ENCODE results near the gene MPPED2. TPM values are rescaled to one million over a fixed set of nuclear protein-coding genes. Genes with fewer than 3 reads are reported as not detected.
"Not testable (repeated sequence)": the region's sequence is repeated elsewhere in the genome, so short reads cannot be mapped to it uniquely, and the experiment has no call there.

Gene MPPED2
- total RNA-seq, 2 donors from 2014 or later: 0.57 to 1.8 TPM

DNA sequence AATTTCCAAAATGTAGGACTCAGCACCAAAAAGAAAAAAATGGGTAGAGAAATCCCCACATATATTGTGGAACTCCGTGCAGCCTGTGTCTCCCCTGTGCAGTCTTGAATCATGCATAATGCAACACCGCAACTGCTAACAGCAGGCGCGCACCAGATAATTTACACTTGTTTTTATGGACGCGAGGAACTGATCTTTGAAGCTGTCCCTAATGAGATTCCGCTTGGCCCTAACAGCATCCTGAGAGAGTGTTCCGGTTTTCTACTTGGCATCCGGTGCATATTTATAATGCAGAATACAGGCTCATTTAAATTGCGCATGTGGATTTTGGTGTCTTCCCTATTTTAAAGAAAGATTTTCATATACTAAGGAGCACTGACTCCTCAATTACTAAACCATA is 21.1 kb downstream of the MPPED2 start:
- H3K4me1 ChIP-seq: no peaks in the 10 kb centered on the region
- no peak for DNase-seq
- intact Hi-C loops (cut with DNase I): no loop called here

DNA sequence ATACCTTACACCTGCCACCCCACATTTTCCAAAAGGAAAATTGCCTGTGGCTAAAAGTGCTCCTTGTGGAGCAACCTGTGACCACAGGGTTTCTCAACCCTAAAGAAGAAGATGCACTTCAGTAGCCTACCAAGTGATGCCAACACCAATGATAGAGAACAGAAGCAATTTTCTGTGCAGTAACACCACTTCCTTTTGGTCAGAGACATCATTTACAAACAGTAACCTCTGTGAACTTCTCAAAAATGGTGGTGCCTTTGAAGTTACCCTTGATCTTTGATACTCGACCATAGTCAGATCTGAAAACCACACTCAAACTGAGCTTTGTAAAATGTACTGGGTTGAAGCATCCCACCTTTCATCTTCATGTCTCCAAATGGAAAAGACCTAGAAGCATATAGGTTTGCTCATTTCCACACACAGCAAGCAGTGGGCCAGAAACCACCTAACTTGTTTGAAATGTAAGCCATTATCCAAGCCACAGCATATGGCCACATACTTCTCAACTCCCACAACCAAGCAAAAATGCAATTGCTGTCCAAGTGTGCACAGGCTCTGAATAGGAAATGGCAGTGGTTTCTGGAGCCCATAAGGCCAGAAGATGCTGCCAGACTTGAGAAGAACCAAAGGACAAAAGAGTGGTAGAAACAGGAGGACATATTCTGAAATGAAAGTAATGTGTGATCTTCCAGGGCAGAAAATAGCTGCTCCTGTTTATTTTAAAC is 24.3 kb downstream of the MPPED2 start:
- H3K27ac ChIP-seq: no peak overlapping the region
- no peaks in the 10 kb centered on the region for H3K9me3 ChIP-seq
- no peaks in the 10 kb centered on the region for H3K4me1 ChIP-seq
- no peaks in the 10 kb centered on the region for H3K36me3 ChIP-seq
- H3K9ac ChIP-seq (ENCODE audit: low read depth in 2 of 2, low read length in 2 of 2): no peak overlapping the region
- intact Hi-C loops (cut with DNase I): no loop called here
- H3K4me3 ChIP-seq: no peak overlapping the region
- no peak for DNase-seq
- TF ChIP-seq, protein P1, sequence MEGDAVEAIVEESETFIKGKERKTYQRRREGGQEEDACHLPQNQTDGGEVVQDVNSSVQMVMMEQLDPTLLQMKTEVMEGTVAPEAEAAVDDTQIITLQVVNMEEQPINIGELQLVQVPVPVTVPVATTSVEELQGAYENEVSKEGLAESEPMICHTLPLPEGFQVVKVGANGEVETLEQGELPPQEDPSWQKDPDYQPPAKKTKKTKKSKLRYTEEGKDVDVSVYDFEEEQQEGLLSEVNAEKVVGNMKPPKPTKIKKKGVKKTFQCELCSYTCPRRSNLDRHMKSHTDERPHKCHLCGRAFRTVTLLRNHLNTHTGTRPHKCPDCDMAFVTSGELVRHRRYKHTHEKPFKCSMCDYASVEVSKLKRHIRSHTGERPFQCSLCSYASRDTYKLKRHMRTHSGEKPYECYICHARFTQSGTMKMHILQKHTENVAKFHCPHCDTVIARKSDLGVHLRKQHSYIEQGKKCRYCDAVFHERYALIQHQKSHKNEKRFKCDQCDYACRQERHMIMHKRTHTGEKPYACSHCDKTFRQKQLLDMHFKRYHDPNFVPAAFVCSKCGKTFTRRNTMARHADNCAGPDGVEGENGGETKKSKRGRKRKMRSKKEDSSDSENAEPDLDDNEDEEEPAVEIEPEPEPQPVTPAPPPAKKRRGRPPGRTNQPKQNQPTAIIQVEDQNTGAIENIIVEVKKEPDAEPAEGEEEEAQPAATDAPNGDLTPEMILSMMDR (IDR thresholded peaks at IDR 0.05): no peak
- no peaks in the 10 kb centered on the region for H3K27me3 ChIP-seq

More for the DNA sequence above, 21.1 kb downstream of the MPPED2 start:
- Histone ChIP-seq H3K9me3 (no peaks in the 10 kb centered on the region), H3K9ac (ENCODE audit: low read depth in 2 of 2, low read length in 2 of 2) (no peak overlapping the region), H3K27ac (no peak overlapping the region), H3K4me3 (no peak overlapping the region), H3K27me3 (no peaks in the 10 kb centered on the region), H3K36me3 (no peaks in the 10 kb centered on the region)
- TF ChIP-seq, protein P1 (IDR thresholded peaks at IDR 0.05): no peak

DNA sequence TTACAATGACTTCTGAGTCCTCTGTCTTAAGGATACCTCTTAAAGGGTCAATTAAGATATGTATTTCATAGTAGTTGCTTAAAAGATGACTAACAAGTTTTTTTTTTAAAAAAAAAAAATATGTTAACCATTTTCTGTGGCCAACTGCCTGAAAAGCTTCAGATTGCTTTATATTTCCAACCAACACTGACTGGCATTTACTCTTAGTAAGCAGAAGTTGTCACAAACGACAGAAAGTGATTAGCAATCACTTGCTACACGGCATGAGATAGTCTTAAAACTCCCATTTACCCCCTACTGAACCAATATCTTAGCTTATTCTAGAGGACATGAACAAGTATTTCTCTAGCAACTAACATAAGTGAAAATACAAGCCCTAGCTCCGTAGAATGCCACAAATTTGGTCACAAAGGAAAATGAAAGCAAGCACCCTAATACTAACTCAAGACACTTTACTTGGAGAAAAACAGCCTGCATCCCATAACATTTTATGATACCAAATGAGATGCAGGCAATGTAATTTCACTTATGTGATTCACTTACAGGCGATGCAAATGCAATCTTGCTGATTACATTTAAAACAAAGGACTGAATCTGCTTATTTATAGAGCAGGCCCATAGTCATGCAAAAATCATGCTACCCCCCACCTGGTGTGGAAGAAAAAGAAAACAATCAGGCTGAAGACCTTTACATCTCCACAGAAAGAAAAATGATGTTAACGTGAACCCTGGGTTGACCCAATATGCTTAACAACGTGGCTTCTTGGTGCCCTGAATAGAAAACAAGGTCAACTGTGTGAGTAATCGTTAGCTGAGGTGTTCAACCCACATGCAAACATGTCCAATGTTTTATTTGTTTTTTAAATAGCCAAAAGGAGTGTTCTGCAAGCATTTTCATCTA is 25.7 kb downstream of the MPPED2 start:
- H3K4me3 ChIP-seq: no peak overlapping the region
- H3K9ac ChIP-seq (ENCODE audit: low read depth in 2 of 2, low read length in 2 of 2): no peak overlapping the region
- no peak overlapping the region for H3K27ac ChIP-seq
- H3K9me3 ChIP-seq: no peaks in the 10 kb centered on the region
- no peaks in the 10 kb centered on the region for H3K4me1 ChIP-seq
- no peak for DNase-seq
- TF ChIP-seq, protein P1 (IDR thresholded peaks at IDR 0.05): no peak
- intact Hi-C loops (cut with DNase I): no loop called here
- no peaks in the 10 kb centered on the region for H3K27me3 ChIP-seq
- H3K36me3 ChIP-seq: no peaks in the 10 kb centered on the region

DNA sequence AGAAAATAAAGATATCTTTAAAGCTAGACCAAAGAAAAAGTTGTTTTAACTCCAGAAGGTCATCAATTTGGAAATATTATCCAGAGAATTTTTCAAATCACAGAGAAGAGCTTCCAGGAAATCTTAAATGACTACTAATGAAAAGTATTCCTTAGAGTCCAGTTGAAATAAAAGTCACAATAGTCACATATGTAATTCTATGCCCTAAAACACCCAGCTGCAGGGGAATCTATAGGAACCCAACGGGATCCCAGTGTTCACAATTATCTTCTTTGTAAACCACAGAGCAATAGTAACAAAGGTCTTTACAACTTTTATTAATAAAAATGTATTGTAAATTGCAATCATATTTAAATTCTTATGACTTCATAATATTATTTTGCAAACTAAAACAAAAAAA is 27.1 kb downstream of the MPPED2 start:
- TF ChIP-seq, protein P1 (IDR thresholded peaks at IDR 0.05): no peak
- Histone ChIP-seq H3K4me3 (no peak overlapping the region), H3K9me3 (no peaks in the 10 kb centered on the region), H3K27me3 (no peaks in the 10 kb centered on the region), H3K4me1 (no peaks in the 10 kb centered on the region), H3K27ac (no peak overlapping the region), H3K9ac (ENCODE audit: low read depth in 2 of 2, low read length in 2 of 2) (no peak overlapping the region), H3K36me3 (no peaks in the 10 kb centered on the region)
- intact Hi-C loops (cut with DNase I): no loop called here
- no peak for DNase-seq

DNA sequence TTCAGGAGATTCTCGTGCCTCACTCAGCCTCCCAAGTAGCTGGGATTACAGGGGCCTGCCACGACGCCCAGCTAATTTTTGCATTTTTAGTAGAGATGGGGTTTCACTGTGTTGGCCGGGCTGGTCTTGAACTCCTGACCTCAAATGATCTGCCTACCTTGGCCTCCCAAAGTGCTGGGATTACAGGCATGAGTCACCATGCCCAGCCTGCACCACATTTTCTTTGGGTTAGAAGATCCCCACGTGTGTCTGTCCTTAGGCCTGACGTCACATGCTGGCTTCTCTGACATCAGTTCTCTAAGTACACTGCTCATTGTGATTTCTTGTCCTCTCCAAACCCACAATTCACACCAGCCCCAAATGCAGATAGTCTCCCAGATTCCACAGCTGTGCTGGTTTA is 31.6 kb downstream of the MPPED2 start:
- H3K9ac ChIP-seq (ENCODE audit: low read depth in 2 of 2, low read length in 2 of 2); H3K4me1 ChIP-seq; H3K27ac ChIP-seq; H3K27me3 ChIP-seq; DNase-seq; H3K36me3 ChIP-seq; H3K4me3 ChIP-seq; H3K9me3 ChIP-seq; intact Hi-C loops (cut with DNase I): not testable (repeated sequence)
